Fibroblast of skin of scalp (primary cell): ENCODE results near the gene ALDOA.

Source experiments
- DNase-seq: peaks from one replicate; pipeline ENCODE4 v3.0.0-alpha.2; 2013

ALDOA gene

DNA sequence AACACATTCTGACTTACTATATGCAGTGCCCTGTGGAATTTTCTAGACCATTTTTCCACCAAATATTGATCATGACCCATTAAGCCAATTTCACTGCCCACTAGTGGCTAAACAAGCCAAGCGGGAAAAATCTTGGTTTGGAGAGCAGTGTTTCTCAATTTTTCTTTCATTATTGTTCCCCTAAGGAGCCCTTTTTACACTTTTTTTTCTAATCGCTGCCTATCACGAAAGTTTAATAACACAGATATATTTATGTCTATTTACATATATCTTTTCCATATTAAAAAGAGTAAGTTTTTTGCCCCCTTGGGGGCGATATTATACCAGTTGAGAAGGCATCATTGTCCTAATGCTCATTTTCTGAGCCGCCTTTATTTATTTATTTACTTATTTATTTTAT is 23.7 kb upstream of the ALDOA start:
- peak; percentile 59 for DNase-seq

- no peak for DNase-seq
These were observed 19.4 kb upstream of the ALDOA start for GRCh38 chr16:30046178-30046577.

GRCh38 chr16:30046588-30046987 is 19.0 kb upstream of the ALDOA start:
- no peak for DNase-seq

DNA sequence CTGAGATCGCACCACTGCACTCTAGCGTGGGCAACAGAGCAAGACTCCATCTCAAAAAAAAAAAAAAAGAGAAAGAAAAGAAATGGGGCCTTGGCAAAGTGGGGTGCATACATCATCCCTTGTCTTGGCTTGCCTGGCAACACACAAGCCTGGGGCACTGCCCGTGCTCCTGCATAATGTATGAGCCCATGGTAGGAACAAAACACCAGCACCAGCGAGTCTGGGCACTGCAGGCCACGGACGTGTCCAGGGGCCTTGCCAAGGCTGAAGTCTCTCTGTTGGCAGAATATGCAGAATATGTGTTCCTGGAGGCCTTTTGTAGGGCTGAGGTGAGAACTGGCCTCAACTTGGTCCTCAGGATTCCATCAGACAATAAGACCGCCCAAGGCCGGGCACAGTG is 15.7 kb upstream of the ALDOA start:
- DNase-seq, result no peak

GRCh38 chr16:30051518-30051917 is 14.0 kb upstream of the ALDOA start:
- peak; percentile 65 for DNase-seq

DNA sequence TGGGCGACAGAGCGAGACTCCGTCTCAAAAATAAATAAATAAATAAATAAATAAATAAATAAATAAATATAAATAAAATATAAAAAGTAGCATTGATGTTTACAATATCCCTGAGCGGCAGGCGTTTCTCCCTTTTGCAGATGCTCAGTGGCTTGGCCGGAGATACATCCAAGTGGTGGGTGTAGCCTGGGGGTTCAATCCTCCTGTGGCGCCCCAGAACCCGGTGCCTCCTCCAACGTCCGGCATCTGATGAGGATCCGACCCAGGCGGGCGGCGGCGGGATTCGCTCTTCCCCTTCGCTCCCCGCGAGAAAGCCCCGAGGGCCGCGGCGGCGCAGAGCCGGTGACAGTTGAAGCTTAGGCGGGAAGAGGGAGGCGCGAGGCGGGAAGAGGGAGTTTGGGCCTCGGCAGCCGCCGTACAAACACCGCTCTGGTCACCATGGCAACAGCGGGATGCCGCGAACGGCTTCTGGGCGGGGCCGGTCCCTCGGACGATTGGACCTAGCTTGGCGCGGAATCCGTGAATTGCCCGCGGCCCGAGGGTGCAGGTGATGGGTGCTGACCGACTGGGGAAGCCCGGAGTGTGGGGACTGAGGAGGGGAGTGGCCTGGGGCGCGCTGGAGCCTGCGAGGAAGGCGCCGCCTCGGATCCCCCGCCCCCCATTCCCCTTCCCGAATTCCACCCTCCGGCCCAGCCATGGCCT is 12.7 kb upstream of the ALDOA start:
- DNase-seq, result peak; percentile 91

DNA sequence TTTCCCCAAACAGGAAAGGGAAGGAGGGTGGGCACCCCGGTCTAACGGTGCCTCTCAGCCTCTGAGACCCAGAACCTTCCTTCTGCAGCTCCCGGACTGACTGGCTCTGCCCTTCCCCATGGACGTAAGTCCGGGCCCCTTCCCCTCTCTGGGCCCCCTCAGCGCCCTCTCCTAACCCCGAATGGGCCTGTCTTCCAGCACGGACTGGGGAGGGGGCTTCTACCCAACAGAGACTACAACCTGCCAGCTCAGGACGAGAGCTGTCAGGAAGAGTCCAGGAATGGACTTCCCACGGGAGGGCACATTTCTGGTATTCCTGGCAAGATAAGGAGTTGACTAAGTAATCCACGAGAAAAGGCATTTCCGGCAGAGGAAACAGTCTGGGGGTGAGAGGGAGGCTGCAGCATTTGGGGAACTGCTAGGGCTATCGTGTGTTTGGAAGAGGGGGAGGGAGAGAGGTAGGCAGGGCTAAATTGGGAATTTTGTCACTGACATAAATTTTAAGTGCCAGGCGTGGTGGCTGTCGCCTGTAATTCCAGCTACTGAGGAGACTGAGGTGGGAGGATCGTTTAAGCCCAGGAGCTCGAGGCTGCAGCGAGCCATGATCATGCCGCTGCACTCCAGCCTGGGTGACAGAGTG is 12.1 kb upstream of the ALDOA start:
- peak; percentile 63 for DNase-seq

DNA sequence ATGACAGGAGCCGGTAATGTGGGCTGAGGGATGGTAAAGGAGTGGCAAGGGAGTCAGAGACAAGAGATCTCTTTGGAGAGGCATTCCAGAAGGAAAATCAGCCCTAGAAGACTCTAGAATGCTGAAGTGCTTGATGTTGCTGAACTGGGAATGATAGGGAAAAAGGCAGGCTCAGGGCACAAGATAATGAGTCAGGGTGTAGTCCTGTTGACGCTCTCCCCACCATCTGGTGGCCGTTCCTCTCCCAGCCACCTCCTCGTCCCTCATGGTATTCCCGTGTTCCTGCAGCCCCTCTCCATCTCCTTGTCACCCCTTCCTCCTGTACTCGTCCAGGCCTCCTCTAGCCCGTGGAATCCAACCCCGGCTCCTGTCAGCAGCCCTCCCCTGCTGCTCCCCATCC is 11.1 kb upstream of the ALDOA start:
- DNase-seq, result no peak

- DNase-seq, result no peak
These were observed 10.5 kb upstream of the ALDOA start for GRCh38 chr16:30054959-30055553.

GRCh38 chr16:30060346-30060745 is 5.2 kb upstream of the ALDOA start:
- DNase-seq, result no peak

GRCh38 chr16:30060836-30061554 is 4.6 kb upstream of the ALDOA start:
- no peak for DNase-seq

- DNase-seq, result no peak
These were observed 2.2 kb upstream of the ALDOA start for GRCh38 chr16:30063278-30063892.

DNA sequence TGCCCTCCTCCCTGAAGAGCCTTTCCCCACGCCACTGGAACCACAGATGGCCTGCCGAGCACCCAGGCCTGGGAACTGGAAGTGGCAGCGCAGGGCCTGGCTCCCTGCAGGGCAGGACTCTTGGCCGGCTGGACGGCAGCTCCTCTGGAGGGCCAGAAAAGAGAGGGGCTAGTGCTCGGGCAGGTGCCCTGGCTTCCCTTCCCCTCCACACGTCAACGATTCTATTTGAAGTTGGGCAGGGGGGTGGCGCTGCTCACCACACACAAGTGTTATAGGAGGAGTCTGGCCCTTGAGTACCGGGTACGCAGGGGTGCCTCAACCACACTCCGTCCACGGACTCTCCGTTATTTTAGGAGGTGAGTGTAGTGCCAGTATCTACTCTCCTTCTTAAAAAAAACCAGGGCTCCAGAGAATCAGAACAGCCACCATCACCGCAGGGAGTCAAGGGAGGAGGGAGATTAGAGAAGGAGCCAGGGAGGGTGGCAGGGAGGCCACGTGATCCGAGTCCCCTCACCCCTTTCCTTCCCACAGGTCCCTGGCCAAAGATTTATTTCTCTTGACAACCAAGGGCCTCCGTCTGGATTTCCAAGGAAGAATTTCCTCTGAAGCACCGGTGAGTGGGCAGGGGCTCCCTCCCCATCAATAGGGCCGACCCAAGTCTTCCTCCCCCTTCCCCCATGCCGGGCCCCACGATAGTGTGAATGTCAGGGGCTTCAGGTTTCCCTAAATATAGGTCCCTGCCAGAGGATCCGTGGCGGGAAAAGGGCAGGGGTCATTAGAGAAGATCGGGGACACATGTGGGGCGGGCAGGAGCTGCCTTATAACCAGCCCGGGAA is 1.4 kb upstream of the ALDOA start:
- DNase-seq, result peak; percentile 52

GRCh38 chr16:30064729-30065101 is 845 bp upstream of the ALDOA start:
- DNase-seq, result no peak

DNA sequence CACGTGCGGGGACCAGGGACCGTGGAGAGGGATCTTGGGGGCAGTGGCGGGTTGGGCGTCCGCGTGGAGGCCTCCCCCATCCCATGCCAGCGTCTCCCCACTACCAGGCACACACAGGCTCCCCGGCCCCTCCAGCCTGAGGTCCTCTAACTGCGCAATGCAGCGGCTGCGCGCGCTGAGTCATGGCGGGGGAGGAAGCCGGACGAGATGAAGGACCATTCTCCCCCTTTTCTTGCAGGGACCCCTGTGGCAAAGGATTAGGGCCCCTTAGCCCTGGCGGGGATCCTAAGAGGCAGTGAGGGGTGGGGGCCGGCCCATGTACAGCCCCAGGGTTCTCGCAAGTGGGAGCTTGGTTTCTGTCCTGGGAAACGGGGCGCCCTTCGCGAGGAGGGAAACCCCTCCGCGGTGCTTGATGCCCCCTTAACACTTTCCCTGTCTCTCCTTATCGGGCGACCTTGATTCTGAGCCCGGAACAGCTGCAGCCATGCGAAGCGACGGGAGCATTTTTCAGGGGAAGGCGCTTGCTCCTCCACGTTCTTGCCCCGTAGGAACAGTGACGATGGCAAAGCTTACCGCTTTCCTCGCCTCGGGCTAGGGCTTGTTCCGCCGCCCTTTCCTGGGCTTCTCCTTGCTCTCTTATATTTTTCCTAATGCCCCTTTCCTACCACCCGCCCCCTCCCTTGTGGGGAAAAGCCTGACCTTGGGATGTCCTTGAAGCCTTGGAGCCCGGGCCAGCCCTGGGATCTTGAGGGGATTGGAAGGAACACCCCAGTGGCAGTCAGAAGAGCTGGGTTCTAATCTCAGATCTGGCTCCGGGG is 592 bp downstream of the ALDOA start:
- DNase-seq, result peak; percentile 48

DNA sequence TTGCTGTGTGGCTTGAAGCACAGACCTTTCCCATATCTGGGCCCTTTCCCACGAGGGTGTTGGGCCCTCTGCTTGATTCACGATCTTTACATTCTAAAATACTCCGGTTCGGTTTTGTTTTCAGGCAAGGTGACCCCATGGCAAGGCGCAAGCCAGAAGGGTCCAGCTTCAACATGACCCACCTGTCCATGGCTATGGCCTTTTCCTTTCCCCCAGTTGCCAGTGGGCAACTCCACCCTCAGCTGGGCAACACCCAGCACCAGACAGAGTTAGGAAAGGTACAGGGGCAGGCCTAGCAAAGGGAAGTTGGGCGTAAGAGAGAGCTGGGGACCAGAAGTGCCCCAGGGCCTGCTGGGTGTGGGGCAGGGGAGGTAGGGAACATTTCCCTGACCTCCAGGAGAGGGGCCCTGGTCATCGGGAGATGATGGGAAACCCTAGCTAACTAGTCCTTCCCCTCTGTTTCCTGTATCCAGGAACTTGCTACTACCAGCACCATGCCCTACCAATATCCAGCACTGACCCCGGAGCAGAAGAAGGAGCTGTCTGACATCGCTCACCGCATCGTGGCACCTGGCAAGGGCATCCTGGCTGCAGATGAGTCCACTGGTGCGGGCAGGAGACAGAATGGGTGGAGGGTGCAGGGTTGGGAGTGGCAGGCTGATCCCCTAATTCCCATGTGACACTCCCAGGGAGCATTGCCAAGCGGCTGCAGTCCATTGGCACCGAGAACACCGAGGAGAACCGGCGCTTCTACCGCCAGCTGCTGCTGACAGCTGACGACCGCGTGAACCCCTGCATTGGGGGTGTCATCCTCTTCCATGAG is 1.4 kb downstream of the ALDOA start:
- DNase-seq, result no peak

DNA sequence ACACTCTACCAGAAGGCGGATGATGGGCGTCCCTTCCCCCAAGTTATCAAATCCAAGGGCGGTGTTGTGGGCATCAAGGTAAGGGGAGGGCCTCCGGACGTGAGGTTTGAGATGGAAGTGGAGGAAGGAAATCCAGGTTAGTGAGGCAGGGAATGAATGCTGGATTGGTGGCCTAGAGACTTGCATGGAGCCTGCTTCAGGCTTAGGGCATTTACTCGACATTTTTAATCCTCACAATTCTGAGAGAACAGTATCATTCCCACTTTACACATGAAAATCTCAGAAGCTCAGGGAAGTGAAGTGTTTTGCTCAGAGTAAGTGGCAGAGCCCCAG is 2.0 kb downstream of the ALDOA start:
- DNase-seq, result no peak

DNA sequence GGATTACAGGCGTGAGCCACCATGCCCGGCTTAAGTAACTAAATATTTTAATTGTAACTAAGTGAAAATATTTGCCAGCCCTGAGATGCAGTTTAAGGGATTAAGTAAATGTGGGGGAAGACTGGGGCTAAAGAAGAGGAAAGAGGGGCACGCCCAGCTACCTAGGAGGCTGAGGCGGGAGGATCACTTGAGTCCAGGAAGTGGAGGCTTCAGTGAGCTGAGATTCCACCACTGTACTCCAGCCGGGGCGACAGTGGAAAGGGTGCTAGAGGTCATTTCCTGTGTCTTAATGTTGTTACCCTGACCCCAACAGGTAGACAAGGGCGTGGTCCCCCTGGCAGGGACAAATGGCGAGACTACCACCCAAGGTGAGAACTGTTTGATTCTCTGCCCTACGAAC is 2.8 kb downstream of the ALDOA start:
- DNase-seq, result no peak

GRCh38 chr16:30068750-30069610 is 3.4 kb downstream of the ALDOA start:
- DNase-seq, result no peak
